ENCODE results near the gene LYZ.

The LYZ gene

GRCh38 chr12:69392179-69392928 is 44.2 kb downstream of the LYZ start:
- DNase-seq = no peak

GRCh38 chr12:69396041-69396440 is 47.9 kb downstream of the LYZ start:
- no peak for DNase-seq

- no peak for DNase-seq
Observed at GRCh38 chr12:69396963-69397362, 48.8 kb downstream of the LYZ start.

GRCh38 chr12:69397978-69398377 is 49.8 kb downstream of the LYZ start:
- no peak for DNase-seq

GRCh38 chr12:69401940-69402339 is 53.8 kb downstream of the LYZ start:
- no peak for DNase-seq
